GM12878 (cell line): Measurements from ENCODE around the gene ATP2A3.

Experiments
- BRCA1 ChIP-seq: IDR thresholded peaks from 2 replicates; pipeline ENCODE4 v1.6.1; 2011; ENCODE audit warnings: low read depth, low read length, improper control_type of control experiment
- CREB1 ChIP-seq: IDR thresholded peaks from 2 replicates; pipeline ENCODE4 v1.6.1; 2012; ENCODE audit warnings: low read depth, mild to moderate bottlenecking, inconsistent platforms
- CREM ChIP-seq: IDR thresholded peaks from 2 replicates; pipeline ENCODE4 v1.6.1; 2014; ENCODE audit warnings: antibody characterized with exemption, low read depth
- CTCF ChIP-seq, 3 experiments: IDR thresholded peaks in 2 of 3; conservative IDR thresholded peaks in 1 of 3; 2 replicates each; pipeline ENCODE4 v1.5.1; 2011; ENCODE audit warnings: low read depth in 3 of 3, low read length in 3 of 3, mild to moderate bottlenecking in 3 of 3, control low read depth in 2 of 3, moderate library complexity in 2 of 3, inconsistent platforms in 1 of 3, mixed read lengths in 1 of 3; ENCODE audit not compliant: control insufficient read depth in 2 of 3, insufficient read depth in 1 of 3; ENCODE audit errors: extremely low read depth in 1 of 3
- EP300 ChIP-seq, 2 experiments: fragments of 150-350 bp in 1 of 2; IDR thresholded peaks; 2 replicates each; pipeline ENCODE4 v1.6.1; 2011 to 2012; ENCODE audit warnings: low read depth in 2 of 2, low read length in 2 of 2, borderline replicate concordance in 1 of 2, improper control_type of control experiment in 1 of 2, inconsistent platforms in 1 of 2; ENCODE audit not compliant: control insufficient read depth in 1 of 2
- KAT2A ChIP-seq: conservative IDR thresholded peaks from 2 replicates; pipeline ENCODE4 v1.6.1; 2011; ENCODE audit warnings: low read depth, low read length; ENCODE audit not compliant: control insufficient read depth
- MTA3 ChIP-seq: IDR thresholded peaks from 2 replicates; pipeline ENCODE4 v1.6.1; 2012; ENCODE audit warnings: low read length, inconsistent platforms, borderline replicate concordance
- NR2F1 ChIP-seq: fragments of 450-650 bp; conservative IDR thresholded peaks from 2 replicates; pipeline ENCODE4 v1.6.1; 2017; ENCODE audit warnings: mild to moderate bottlenecking
- PAX8 ChIP-seq: fragments of 450-650 bp; IDR thresholded peaks from 2 replicates; pipeline ENCODE4 v1.6.1; 2017; ENCODE audit warnings: mild to moderate bottlenecking, moderate library complexity
- POLR2A ChIP-seq: IDR thresholded peaks from 2 replicates; pipeline ENCODE4 v1.6.1; 2011; ENCODE audit warnings: low read depth, mild to moderate bottlenecking, low read length
- RFX5 ChIP-seq: IDR thresholded peaks from 2 replicates; pipeline ENCODE4 v1.6.1; 2011; ENCODE audit warnings: low read depth, low read length, improper control_type of control experiment
- SP1 ChIP-seq: IDR thresholded peaks from one replicate; pipeline ENCODE4 v1.6.1; 2011; ENCODE audit warnings: low read depth, low read length

DNA sequence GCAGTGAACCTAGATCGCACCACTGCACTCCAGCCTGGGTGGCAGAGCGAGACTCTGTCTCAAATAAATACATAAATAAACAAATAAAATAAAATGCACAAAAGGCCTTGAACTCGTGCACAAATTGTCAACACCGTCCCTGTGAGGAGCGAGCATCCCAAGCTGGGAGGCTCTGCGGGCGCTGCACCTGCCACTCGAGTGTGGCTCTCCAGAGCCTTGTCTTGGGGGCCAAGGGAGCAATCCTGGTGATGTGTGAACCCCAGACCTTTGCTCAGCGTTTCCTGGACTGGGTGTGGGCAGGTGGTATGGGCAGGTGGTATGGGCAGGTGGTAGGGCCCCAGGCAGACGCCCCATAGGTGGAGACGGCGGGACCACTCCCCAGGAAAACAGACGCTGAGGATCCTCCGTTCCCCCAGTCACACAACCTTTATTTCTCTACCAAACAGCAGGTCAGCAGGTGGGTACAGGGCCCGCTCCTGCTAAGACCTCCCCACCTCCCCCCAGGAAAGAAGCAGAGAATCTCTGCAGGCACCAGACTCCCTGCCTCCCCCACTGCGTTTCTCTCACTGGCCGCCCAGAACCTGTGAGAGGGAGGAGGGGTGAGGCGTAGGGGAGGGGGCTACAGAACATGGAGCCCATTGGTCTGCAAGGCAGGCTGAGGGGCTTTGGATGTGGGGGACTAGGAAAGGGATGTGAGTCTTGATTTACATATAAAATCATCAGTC is 40.6 kb downstream of the ATP2A3 start:
- TF ChIP-seq POLR2A (0 out of 2 replicates have a peak, but pooled peaks have one; percentile 31), MTA3 (no peak), CTCF (IDR thresholded peaks at IDR 0.05 in 2 of 3, conservative IDR thresholded peaks at IDR 0.05 in 1 of 3; ENCODE audit: control insufficient read depth in 2 of 3, extremely low read depth in 1 of 3, insufficient read depth in 1 of 3, low read depth in 3 of 3, low read length in 3 of 3) (no peak), NR2F1 (no peak), CREM (no peak), EP300 (IDR thresholded peaks at IDR 0.05; ENCODE audit: borderline replicate concordance in 1 of 2, control insufficient read depth in 1 of 2, low read depth in 2 of 2, low read length in 2 of 2) (no peak), PAX8 (no peak), KAT2A (no peak), RFX5 (no peak), BRCA1 (no peak), CREB1 (no peak), SP1 (no peak)
